ENCODE results near the gene ERP27.

DNA sequence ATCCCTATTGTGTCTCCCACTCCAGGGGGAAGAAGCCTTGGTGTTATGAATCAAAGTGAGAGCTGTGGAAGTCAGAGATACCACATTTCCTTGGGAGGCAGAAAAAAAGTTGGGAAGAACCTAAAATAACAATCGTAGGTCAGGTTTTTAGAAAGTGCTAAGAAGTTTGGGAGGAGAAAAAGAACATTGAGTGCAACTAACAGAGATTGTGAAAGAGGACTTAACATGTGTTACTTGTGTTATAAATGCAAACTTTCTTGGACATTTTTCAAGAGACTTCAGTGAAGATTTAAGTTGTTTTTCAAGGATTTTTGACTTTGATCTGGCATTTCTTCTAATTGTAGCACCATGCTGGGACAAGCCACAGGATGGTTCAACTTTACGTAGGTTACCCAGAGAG is 7.8 kb upstream of the ERP27 start:
- TF ChIP-seq, protein P1, sequence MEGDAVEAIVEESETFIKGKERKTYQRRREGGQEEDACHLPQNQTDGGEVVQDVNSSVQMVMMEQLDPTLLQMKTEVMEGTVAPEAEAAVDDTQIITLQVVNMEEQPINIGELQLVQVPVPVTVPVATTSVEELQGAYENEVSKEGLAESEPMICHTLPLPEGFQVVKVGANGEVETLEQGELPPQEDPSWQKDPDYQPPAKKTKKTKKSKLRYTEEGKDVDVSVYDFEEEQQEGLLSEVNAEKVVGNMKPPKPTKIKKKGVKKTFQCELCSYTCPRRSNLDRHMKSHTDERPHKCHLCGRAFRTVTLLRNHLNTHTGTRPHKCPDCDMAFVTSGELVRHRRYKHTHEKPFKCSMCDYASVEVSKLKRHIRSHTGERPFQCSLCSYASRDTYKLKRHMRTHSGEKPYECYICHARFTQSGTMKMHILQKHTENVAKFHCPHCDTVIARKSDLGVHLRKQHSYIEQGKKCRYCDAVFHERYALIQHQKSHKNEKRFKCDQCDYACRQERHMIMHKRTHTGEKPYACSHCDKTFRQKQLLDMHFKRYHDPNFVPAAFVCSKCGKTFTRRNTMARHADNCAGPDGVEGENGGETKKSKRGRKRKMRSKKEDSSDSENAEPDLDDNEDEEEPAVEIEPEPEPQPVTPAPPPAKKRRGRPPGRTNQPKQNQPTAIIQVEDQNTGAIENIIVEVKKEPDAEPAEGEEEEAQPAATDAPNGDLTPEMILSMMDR (IDR thresholded peaks at IDR 0.05): no peak
- TF ChIP-seq POLR2AphosphoS5 (IDR thresholded peaks at IDR 0.05): no peak
- no peak for TF ChIP-seq POLR2A (IDR thresholded peaks at IDR 0.05)

All from stomach (tissue), 4 donors.